ENCODE results near the gene PTPRG.

- TF ChIP-seq CTCF (IDR thresholded peaks at IDR 0.05) (no peak), POLR2AphosphoS5 (IDR thresholded peaks at IDR 0.05) (no peak), POLR2A (IDR thresholded peaks at IDR 0.05; ENCODE audit: low read depth) (no peak)
These were observed 423.6 kb downstream of the PTPRG start for GRCh38 chr3:61985020-61985419.

All from esophagus muscularis mucosa (tissue), 3 donors.